ENCODE results near the gene PPP2R5C. TPM values are rescaled to one million over a fixed set of nuclear protein-coding genes. Genes with fewer than 3 reads are reported as not detected.
A peak's percentile ranks its signal among the peaks of the same experiment; 100 is the strongest.

The PPP2R5C gene
- total RNA-seq, 4 donors from 2014 or later = 66.2 to 211 (median 116) TPM

GRCh38 chr14:101825797-101826196, 64.3 kb downstream of the PPP2R5C start:
- H3K27me3 ChIP-seq = no peaks in the 10 kb centered on the region
- no peak overlapping the region for H3K4me3 ChIP-seq
- H3K4me1 ChIP-seq = peaks cover 13 to 84% (median 21%) of the 10 kb centered on the region in 4 donors
- H3K27ac ChIP-seq = peak overlapping the region; percentile 80 to 93 (median 88)
- TF ChIP-seq POLR2AphosphoS5 (IDR thresholded peaks at IDR 0.05) = no peak
- in situ Hi-C loops (cut with MboI; ENCODE audit: low pct_ligation_motif_present in 1 of 4, low pct_unique_long_range_greater_than_20kb in 1 of 4, low sequenced_read_pairs in 3 of 4) (no loop called here), intact Hi-C loops (cut with DNase I; ENCODE audit: low total_unique reads) (no loop called here)
- H3K9me3 ChIP-seq = no peaks in the 10 kb centered on the region
- no peak for DNase-seq
- 76% methylated on average over 3 of the region's 3 CpGs; no CpG with 5 or more reads in 1 of the 2 donors for WGBS, 2 donors (ENCODE audit: low coverage in 1 of 2)
- no peaks in the 10 kb centered on the region for H3K36me3 ChIP-seq

- intact Hi-C loops (cut with DNase I; ENCODE audit: low total_unique reads) (no loop called here), in situ Hi-C loops (cut with MboI; ENCODE audit: low pct_ligation_motif_present in 1 of 4, low pct_unique_long_range_greater_than_20kb in 1 of 4, low sequenced_read_pairs in 3 of 4) (no loop called here)
- H3K4me3 ChIP-seq = no peak overlapping the region
- no peak for DNase-seq
- TF ChIP-seq EP300 (IDR thresholded peaks at IDR 0.05; ENCODE audit: low read depth) (no peak), CTCF (IDR thresholded peaks at IDR 0.05) (no peak), POLR2A (IDR thresholded peaks at IDR 0.05) (no peak), POLR2AphosphoS5 (IDR thresholded peaks at IDR 0.05) (no peak)
- peaks cover 13 to 88% (median 21%) of the 10 kb centered on the region in 4 donors for H3K4me1 ChIP-seq
- H3K27me3 ChIP-seq = no peaks in the 10 kb centered on the region
- H3K9me3 ChIP-seq = no peaks in the 10 kb centered on the region
- peak overlapping the region; percentile 80 to 93 (median 88) for H3K27ac ChIP-seq
- no peaks in the 10 kb centered on the region for H3K36me3 ChIP-seq
Measured at GRCh38 chr14:101826351-101826750, 64.8 kb downstream of the PPP2R5C start.

- Histone ChIP-seq H3K36me3 (no peaks in the 10 kb centered on the region), H3K4me3 (no peak overlapping the region), H3K4me1 (peaks cover 13 to 84% (median 21%) of the 10 kb centered on the region in 4 donors), H3K27me3 (no peaks in the 10 kb centered on the region), H3K9me3 (no peaks in the 10 kb centered on the region), H3K27ac (peak overlapping the region; percentile 52 to 93 (median 88))
- in situ Hi-C loops (cut with MboI; ENCODE audit: low pct_ligation_motif_present in 1 of 4, low pct_unique_long_range_greater_than_20kb in 1 of 4, low sequenced_read_pairs in 3 of 4) (no loop called here), intact Hi-C loops (cut with DNase I; ENCODE audit: low total_unique reads) (no loop called here)
- no peak for DNase-seq
- no peak for TF ChIP-seq POLR2AphosphoS5 (IDR thresholded peaks at IDR 0.05)
- TF ChIP-seq CTCF (IDR thresholded peaks at IDR 0.05) = no peak
- no peak for TF ChIP-seq POLR2A (IDR thresholded peaks at IDR 0.05)
- TF ChIP-seq EP300 (IDR thresholded peaks at IDR 0.05; ENCODE audit: low read depth) = no peak
- 76 to 84% methylated on average over 3 of the region's 3 CpGs for WGBS, 2 donors (ENCODE audit: low coverage in 1 of 2)
Measured at GRCh38 chr14:101827286-101827685, 65.8 kb downstream of the PPP2R5C start.

DNA sequence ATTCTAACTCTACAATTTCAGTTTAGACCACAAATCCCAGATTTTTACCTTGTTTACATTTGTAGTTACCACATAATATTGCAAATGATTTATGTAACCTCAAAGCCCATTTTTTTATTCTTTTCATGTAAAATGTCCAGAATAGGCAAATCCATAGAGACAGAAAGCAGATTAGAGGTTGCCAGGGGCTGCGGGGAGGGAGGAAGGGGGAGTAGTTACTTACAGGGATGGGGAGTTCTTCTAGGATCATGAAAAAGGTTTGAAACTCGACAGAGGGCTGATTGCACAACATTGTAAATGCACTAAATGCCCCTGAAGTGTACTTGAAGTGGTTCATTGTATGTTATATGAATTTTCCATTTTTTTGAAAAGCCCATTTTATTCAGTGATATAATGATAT, 66.5 kb downstream of the PPP2R5C start:
- no peak overlapping the region for H3K4me3 ChIP-seq
- intact Hi-C loops (cut with DNase I; ENCODE audit: low total_unique reads) (no loop called here), in situ Hi-C loops (cut with MboI; ENCODE audit: low pct_ligation_motif_present in 1 of 4, low pct_unique_long_range_greater_than_20kb in 1 of 4, low sequenced_read_pairs in 3 of 4) (no loop called here)
- peaks cover 13 to 79% (median 21%) of the 10 kb centered on the region in 4 donors for H3K4me1 ChIP-seq
- WGBS, 2 donors (ENCODE audit: low coverage in 1 of 2) = 33 to 54% methylated on average over 2 of the region's 2 CpGs
- no peaks in the 10 kb centered on the region for H3K27me3 ChIP-seq
- peak overlapping the region; percentile 52 to 93 (median 88) for H3K27ac ChIP-seq
- TF ChIP-seq EP300 (IDR thresholded peaks at IDR 0.05; ENCODE audit: low read depth) (no peak), CTCF (IDR thresholded peaks at IDR 0.05) (no peak), POLR2A (IDR thresholded peaks at IDR 0.05) (no peak), POLR2AphosphoS5 (IDR thresholded peaks at IDR 0.05) (no peak)
- no peaks in the 10 kb centered on the region for H3K9me3 ChIP-seq
- no peak for DNase-seq
- H3K36me3 ChIP-seq = no peaks in the 10 kb centered on the region

- H3K27me3 ChIP-seq = no peaks in the 10 kb centered on the region
- 76% methylated on average over 4 of the region's 4 CpGs; no CpG with 5 or more reads in 1 of the 2 donors for WGBS, 2 donors (ENCODE audit: low coverage in 1 of 2)
- H3K9me3 ChIP-seq = no peaks in the 10 kb centered on the region
- DNase-seq = no peak
- in situ Hi-C loops (cut with MboI; ENCODE audit: low pct_ligation_motif_present in 1 of 4, low pct_unique_long_range_greater_than_20kb in 1 of 4, low sequenced_read_pairs in 3 of 4) (no loop called here), intact Hi-C loops (cut with DNase I; ENCODE audit: low total_unique reads) (no loop called here)
- H3K27ac ChIP-seq = peak overlapping the region in 3 of 4 donors; percentile 29 to 93 (median 87)
- H3K4me3 ChIP-seq = no peak overlapping the region
- H3K4me1 ChIP-seq = peaks cover 24 to 79% (median 30%) of the 10 kb centered on the region in 4 donors
- TF ChIP-seq POLR2AphosphoS5 (IDR thresholded peaks at IDR 0.05) (no peak), EP300 (IDR thresholded peaks at IDR 0.05; ENCODE audit: low read depth) (no peak), POLR2A (IDR thresholded peaks at IDR 0.05) (no peak), CTCF (IDR thresholded peaks at IDR 0.05) (no peak)
- no peaks in the 10 kb centered on the region for H3K36me3 ChIP-seq
Measured at GRCh38 chr14:101830271-101830670, 68.8 kb downstream of the PPP2R5C start.

All from transverse colon (tissue), 4 donors.